Adipose tissue (tissue), 3 donors: ENCODE results near the gene IL17A. TPM values are rescaled to one million over a fixed set of nuclear protein-coding genes. Genes with fewer than 3 reads are reported as not detected.

Experiments used
- H3K27ac ChIP-seq: one replicate; pipeline ENCODE4 v1.5.1; 2013; ENCODE audit warnings: low read depth, low read length
- WGBS, 3 donors: extraction: QIAGEN DNeasy Blood & Tissue Kit; methylation state at CpG; one replicate each; pipeline ENCODE4 v1.1.7; 2013; 5-methylcytosine and 5-hydroxymethylcytosine counted together
- polyA plus RNA-seq, 3 donors: library from polyadenylated mRNA; stranded (reverse); fragments of 200-250 nt; gene quantifications; one replicate each; pipeline ENCODE4 v1.2.3, GENCODE V29; 2013
- donor health status: healthy with polysubstance abuse.
- donor health status: Bipolar disorder and iron deficiency.
- donor health status: healthy.

Gene IL17A
- not detected for polyA plus RNA-seq

DNA sequence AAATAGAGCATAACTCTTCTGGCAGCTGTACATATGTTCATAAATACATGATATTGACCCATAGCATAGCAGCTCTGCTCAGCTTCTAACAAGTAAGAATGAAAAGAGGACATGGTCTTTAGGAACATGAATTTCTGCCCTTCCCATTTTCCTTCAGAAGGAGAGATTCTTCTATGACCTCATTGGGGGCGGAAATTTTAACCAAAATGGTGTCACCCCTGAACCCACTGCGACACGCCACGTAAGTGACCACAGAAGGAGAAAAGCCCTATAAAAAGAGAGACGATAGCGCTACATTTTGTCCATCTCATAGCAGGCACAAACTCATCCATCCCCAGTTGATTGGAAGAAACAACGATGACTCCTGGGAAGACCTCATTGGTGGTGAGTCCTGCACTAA lies at the start of gene IL17A:
TSS of gene IL17A (plus strand) at position 301 of the 400 bp plus-strand sequence. CDS start at position 358, 57 bp downstream.
- WGBS, 3 donors: 89 to 96% (median 93%) methylated on average over 7 of the region's 7 CpGs

DNA sequence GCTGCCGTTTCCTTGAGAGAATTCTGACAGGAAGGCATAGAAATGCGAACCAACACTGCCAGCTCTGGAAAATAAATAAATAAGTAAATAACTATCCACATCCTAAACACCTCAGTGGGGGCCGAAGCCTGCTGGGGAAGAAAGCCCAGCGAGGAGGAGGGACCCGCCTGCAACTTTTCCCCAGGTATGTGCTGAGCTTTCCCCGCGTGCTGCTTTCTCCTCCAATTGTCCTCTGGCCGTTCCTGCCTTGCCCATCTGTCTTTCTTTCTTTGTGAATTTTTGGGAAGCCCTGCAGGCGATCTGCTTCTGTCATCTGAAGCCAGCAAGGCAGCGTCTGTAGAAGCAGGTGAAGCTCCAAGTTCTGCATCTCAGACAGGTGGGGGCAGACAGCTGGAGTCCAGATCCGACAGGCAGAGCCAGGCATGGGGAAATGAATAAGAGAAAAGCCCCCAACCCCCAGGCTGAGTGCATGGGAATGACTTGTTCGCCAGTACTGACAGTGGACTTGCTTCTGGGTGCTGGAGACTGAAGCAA lies 49.2 kb upstream of the IL17A start:
- 70 to 76% (median 73%) methylated on average over 12 of the region's 12 CpGs for WGBS, 3 donors
- H3K27ac ChIP-seq: no peak overlapping the region

More for the DNA sequence above, at the start of gene IL17A:
- H3K27ac ChIP-seq: no peak within 1 kb of the TSS

DNA sequence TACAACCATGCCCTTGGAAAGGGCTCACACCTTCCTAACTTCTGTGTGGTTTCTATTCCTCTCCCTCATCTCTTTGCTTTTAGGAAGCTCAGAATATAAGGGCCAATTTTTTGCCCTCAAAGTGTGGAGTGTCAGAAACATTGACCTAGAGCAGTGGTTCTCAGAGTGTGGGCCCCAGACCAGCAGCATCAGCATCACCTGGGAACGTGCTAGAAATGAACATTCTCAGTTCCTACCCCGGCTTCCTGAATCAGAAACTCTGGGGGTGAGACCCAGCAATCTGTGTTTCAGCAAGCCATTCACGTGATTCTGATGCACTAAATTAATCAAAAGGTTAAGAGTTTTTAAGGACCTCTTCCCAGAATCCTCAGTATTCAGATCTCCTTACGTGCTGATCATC lies 47.9 kb upstream of the IL17A start:
- WGBS, 3 donors: 81 to 92% (median 84%) methylated on average over 4 of the region's 4 CpGs

DNA sequence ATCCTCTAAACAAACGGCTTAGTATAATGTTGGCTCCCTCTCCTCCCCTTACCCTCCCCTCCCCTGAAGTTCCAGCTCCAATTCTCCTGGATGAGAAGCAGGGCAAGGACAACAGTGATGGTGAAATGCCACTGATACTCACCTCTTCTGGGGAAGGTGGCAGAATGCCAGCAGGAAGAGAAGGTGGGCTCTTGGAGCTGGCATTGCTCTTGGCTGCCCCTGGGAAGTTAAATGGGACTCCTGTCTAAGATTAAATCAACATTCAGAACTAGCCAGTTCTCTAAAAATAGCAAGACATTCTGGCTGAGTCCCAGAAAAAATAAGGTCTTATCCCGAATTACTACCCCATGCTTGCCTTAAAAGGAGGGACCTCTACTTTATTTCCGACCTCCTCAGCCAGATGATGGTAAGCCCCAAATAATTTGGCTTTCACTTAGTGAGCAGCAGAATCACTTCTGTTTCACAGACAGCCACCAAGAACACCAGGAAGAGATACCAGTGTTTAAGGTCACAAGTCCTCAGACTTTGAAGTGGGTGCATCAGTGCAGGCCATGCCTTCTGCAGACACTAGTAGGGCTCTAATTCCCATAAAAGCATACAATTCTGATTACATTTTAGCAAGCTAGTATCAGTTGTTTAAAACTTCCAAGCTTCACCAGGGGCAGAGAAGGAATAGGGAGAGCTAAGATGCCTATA lies 46.0 kb upstream of the IL17A start:
- 26 to 49% (median 45%) methylated on average over 3 of the region's 3 CpGs for WGBS, 3 donors
- H3K27ac ChIP-seq: no peak overlapping the region

More for the DNA sequence above, 47.9 kb upstream of the IL17A start:
- H3K27ac ChIP-seq: no peak overlapping the region

DNA sequence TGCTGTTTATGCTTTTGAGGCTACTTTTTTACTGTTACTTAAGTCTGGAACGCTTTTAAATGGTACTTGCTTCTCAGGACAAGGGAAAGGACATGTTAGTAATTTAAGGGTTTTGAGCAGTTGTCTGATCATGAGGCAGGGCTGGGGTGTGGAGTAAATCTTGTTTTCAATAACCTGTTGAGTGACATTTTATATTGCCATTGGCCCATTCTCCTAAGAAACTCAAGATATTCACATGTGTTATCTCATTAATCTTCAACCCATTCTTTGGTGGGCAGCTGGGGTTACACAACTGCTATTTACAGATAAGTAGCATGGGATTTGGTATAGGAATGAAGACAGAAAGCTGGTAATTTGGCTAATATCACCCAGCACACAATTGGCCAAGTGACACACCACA lies 44.6 kb upstream of the IL17A start:
- WGBS, 3 donors: 83 to 93% (median 84%) methylated on average over 1 of the region's 1 CpG
- no peak overlapping the region for H3K27ac ChIP-seq

DNA sequence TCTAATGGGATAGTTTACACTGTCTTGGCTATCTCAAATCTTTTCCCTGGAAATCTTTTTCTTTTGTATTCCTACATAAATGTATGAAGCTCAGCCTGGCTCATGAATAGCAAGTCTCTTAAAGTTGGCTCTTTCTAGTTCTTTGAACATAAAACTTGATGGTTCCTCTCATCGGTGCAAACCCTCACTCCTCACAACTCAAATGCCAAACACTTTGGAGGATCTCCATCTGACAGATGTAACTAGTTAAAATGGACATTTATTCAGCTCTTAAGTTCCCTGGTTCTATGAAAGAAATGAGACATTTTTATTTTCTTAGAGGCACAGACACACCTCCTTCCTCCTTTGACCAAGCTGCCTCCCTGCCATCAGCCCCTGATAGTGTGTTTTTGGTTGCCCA lies 43.6 kb upstream of the IL17A start:
- no peak overlapping the region for H3K27ac ChIP-seq
- 87 to 92% (median 88%) methylated on average over 1 of the region's 1 CpG for WGBS, 3 donors

DNA sequence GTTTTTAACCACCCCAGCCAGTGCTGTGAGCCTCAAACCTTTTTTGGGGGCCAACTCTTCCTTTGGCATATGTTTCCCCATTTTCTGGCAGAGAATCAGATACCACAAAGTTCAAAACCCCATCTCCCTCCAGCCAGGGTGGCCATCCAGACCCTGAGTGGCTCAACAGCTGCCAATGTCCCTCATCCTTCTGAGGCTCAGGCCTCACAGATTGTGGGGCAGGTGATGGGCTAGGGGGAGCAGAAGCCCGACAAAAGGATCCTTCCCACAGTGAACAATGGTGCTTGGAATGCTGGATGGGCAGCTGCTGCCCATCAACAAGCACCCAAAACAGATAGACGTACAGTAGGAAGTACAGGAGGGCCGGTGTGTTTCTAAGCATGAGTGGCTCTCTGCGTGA lies 42.6 kb upstream of the IL17A start:
- 85 to 91% (median 91%) methylated on average over 4 of the region's 4 CpGs for WGBS, 3 donors
- H3K27ac ChIP-seq: no peak overlapping the region

- WGBS, 3 donors: 83 to 85% (median 83%) methylated on average over 14 of the region's 14 CpGs
- H3K27ac ChIP-seq: no peak overlapping the region
Measured at GRCh38 chr6:52144196-52145076, 41.7 kb upstream of the IL17A start.

DNA sequence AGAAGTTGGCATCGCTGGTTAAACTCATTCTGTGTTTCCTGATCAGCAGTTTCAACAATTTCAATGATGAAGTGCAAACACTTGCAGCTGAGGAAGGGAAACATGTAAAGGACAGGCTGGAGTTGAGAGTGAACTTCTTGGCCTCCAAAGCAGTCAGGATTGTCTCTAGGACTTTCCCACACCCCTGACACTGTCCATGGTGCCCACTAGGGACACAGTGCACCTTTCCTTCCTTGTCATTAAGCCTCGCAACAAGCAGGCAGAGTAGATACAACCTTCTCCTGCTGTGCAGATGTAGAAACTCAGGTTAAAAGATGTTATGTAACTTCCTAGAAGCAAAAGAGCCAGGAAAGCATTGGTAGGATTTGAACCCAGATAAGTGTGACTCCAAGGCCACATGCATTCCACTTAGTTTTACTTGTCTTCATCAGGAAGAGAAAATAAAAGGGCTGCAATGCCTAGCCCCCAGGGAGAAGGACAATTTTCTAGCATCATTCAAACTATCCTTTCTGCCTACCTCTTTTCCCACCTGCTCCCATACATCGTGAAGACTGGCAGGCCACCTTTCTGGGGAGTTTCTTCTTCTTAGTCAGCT lies 39.2 kb upstream of the IL17A start:
- no peak overlapping the region for H3K27ac ChIP-seq
- WGBS, 3 donors: 87 to 95% (median 94%) methylated on average over 3 of the region's 3 CpGs

- H3K27ac ChIP-seq: no peak overlapping the region
Measured at GRCh38 chr6:52149076-52149475, 37.1 kb upstream of the IL17A start.

- whole genome bisulfite sequencing, 3 donors: 86 to 92% (median 90%) methylated on average over 2 of the region's 2 CpGs
- no peak overlapping the region for H3K27ac ChIP-seq
Measured at GRCh38 chr6:52149949-52150348, 36.2 kb upstream of the IL17A start.

- H3K27ac ChIP-seq: no peak overlapping the region
Measured at GRCh38 chr6:52152070-52152423, 34.1 kb upstream of the IL17A start.

DNA sequence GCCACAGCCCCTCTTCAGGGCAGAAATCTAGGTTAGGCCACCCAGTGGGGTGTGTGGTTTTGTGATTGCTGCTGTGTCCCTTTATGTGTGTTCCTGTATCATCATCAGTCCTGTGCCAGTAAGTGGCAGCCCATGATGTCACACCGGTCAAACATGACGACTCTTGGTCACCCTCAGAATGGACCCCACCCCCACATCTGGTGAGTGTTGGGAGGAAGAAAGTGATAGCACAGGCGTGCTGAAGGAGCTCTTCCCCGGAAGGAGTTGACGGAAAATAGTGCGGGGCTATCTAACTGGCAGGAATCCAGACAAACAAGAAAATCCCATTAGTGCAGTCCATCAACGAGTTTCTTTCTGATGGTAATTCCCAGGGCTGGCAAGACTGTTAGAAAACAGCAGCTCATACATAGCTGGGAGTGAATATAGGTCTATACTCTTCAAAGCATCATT lies 33.4 kb upstream of the IL17A start:
- WGBS, 3 donors: 41 to 59% (median 57%) methylated on average over 7 of the region's 7 CpGs
- no peak overlapping the region for H3K27ac ChIP-seq

GRCh38 chr6:52154381-52154780 lies 31.8 kb upstream of the IL17A start:
- 59 to 76% (median 61%) methylated on average over 3 of the region's 3 CpGs for WGBS, 3 donors
- H3K27ac ChIP-seq: no peak overlapping the region

DNA sequence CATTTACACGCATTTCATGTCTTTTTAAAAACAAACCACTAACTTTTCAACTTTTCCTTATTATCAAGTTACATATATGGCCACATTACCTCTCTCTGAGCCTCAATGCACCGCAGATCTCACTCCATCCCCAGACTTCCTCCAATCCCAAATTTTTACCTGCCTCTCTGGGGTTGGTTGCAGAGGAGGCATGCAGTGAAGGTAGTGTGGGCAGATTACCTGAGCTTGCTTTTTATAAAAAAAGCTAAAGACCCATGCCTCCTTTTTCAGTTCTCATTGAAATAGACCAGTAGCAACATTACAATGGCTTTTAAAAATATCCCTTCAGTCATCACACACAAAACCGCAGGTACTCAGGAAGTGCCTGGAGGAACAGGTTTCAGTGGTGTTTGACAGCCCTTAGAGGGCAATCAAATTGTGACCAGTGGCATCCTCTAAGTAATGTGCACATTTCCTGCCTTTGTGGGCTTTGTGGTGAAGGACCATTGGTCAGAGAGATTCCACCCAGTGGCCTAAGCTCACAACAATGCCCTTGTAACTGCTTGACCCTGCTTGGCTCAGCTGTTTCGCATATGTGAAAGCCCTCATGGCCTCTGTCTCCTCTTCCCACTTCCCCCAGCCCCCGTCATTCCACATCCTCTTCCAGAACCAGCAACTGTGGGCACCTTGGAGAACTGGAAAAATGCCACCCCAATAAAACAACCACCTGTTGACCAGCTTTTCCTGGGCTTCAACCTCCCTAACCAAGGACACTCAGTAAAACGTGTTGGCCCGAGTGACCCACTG lies 30.2 kb upstream of the IL17A start:
- WGBS, 3 donors: 40 to 69% (median 48%) methylated on average over 7 of the region's 7 CpGs
- H3K27ac ChIP-seq: no peak overlapping the region

DNA sequence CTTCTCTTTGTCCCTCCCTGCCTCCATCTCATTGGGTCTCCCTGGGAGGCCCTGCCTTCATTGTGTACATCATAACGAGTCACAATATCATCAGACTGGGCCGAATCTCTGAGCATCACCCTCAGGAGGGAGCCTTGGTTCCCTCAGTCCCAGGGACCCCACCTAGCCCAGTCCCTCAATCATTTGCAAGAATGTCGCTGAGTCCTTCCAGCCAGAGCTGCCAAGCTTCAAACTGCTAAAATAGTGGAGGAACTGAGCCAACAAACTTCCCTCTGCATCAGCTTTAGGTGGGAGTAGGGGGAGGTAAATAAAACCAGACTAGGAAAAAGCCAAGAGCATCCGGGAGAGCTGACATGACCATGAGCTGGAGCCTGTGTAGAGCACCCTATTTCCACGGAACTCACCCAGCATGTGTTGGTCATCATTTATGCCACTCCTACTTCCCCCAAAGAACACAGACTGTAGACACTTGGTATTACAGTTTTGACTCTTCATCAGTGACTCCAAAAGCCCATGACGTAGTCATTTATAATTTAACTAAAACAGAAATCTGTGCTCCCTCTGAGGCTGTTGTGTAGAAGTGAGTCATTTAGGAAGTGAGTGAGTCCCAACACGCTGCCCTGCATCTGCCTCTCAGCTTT lies 28.8 kb upstream of the IL17A start:
- WGBS, 3 donors: 64 to 68% (median 66%) methylated on average over 7 of the region's 7 CpGs

GRCh38 chr6:52160472-52161104 lies 25.6 kb upstream of the IL17A start:
- WGBS, 3 donors: 79 to 83% (median 82%) methylated on average over 4 of the region's 4 CpGs

More for the DNA sequence above, 28.8 kb upstream of the IL17A start:
- H3K27ac ChIP-seq: no peak overlapping the region

More at GRCh38 chr6:52160472-52161104, 25.6 kb upstream of the IL17A start:
- no peak overlapping the region for H3K27ac ChIP-seq
